Subcutaneous adipose tissue (tissue), 4 donors: ENCODE measurements around the gene GPR176. TPM values are rescaled to one million over a fixed set of nuclear protein-coding genes. Genes with fewer than 3 reads are reported as not detected.

Experiments used
- small RNA-seq: library from RNA; depleted of rRNA; stranded (forward); fragments of <200 nt; gene quantifications from one replicate; pipeline ENCODE3, GENCODE V24; 2016
- total RNA-seq, 4 donors: library from RNA; depleted of rRNA; stranded (reverse); fragments of >200 nt; gene quantifications; one replicate each; pipeline ENCODE4 v1.1.0, GENCODE V29; 2016
- TF ChIP-seq, protein P1 (sequence below): fragments of 450-650 bp; IDR thresholded peaks from one replicate; pipeline ENCODE4 v1.5.1; 2016; ENCODE audit warnings: low read depth, mild to moderate bottlenecking, control low read depth, antibody characterized with exemption, moderate library complexity

GPR176 gene
- total RNA-seq, 4 donors from 2014 or later, result 3.8 to 13.0 (median 9.5) TPM

GRCh38 chr15:39756806-39757522 lies 163.1 kb downstream of the GPR176 start:
- TF ChIP-seq, protein P1, sequence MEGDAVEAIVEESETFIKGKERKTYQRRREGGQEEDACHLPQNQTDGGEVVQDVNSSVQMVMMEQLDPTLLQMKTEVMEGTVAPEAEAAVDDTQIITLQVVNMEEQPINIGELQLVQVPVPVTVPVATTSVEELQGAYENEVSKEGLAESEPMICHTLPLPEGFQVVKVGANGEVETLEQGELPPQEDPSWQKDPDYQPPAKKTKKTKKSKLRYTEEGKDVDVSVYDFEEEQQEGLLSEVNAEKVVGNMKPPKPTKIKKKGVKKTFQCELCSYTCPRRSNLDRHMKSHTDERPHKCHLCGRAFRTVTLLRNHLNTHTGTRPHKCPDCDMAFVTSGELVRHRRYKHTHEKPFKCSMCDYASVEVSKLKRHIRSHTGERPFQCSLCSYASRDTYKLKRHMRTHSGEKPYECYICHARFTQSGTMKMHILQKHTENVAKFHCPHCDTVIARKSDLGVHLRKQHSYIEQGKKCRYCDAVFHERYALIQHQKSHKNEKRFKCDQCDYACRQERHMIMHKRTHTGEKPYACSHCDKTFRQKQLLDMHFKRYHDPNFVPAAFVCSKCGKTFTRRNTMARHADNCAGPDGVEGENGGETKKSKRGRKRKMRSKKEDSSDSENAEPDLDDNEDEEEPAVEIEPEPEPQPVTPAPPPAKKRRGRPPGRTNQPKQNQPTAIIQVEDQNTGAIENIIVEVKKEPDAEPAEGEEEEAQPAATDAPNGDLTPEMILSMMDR, result no peak

DNA sequence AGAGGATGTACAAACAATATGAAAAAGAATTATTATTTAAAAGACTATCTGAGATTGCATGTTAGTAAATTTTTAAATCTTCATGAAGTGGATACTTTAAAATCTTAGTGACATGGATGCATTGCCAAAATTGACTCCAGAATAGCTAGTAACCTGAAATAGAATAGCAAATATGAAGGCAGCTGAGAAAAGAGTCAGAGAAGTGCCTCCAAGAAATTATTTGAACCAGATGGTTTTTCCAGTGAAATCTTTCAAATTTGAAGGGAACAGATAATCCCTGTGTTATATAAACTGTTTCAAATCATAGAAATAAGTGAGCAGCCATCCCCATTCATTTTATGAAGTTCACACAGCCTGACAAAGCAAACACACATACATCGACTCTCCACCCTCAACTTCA lies 167.1 kb downstream of the GPR176 start:
- TF ChIP-seq, protein P1, result no peak

GRCh38 chr15:39752246-39752645 lies 167.8 kb downstream of the GPR176 start:
- TF ChIP-seq, protein P1, result no peak

Small RNA genes lying within 50 kb of the gene (small RNA-seq; reads per million reads assigned to genes)
- 0.49 reads per million for gene RF00019

Other genes starting within 250 kb of the GPR176 start
- 1 to 10 TPM in 1 of 4 donors, under 1 TPM in 2, not detected in 1; 0.16 to 1.0 (median 0.44) TPM for gene FSIP1, start 137.4 kb downstream of the GPR176 start, total RNA-seq
- 10 to 100 TPM; 50.6 to 91.3 (median 65.4) TPM for gene EIF2AK4, start 13.8 kb upstream of the GPR176 start, total RNA-seq
- gene SRP14, start 118.9 kb upstream of the GPR176 start, total RNA-seq, result 100 to 1,000 TPM; 237 to 371 (median 275) TPM
- 10 to 100 TPM in 1 of 4 donors, 1 to 10 TPM in 3; 4.9 to 12.9 (median 6.6) TPM for gene BMF, start 188.6 kb upstream of the GPR176 start, total RNA-seq
- 1 to 10 TPM in 2 of 4 donors, under 1 TPM in 1, not detected in 1; 0.33 to 8.8 (median 3.3) TPM for gene BUB1B, start 240.8 kb upstream of the GPR176 start, total RNA-seq